IPS-20b (cell line): Measurements from ENCODE around the gene HPCA.
"Not testable (repeated sequence)": the region's sequence is repeated elsewhere in the genome, so short reads cannot be mapped to it uniquely, and the experiment has no call there.

ENCODE experiments used
- H3K27ac ChIP-seq: one replicate; pipeline ENCODE4 v1.5.1; 2013; ENCODE audit warnings: low read length
- H3K27me3 ChIP-seq: 2 replicates; pipeline ENCODE4 v1.6.1; 2013; ENCODE audit warnings: mild to moderate bottlenecking, low read length, inconsistent platforms; ENCODE audit not compliant: insufficient read depth
- H3K36me3 ChIP-seq: 2 replicates; pipeline ENCODE4 v1.6.1; 2013; ENCODE audit warnings: low read depth, mild to moderate bottlenecking, inconsistent platforms, low read length, moderate library complexity; ENCODE audit not compliant: insufficient read depth
- H3K4me1 ChIP-seq: 2 replicates; pipeline ENCODE4 v1.6.1; 2013; ENCODE audit warnings: mild to moderate bottlenecking, control low read depth, inconsistent platforms, low read length, moderate library complexity; ENCODE audit not compliant: insufficient read depth
- H3K4me3 ChIP-seq: 2 replicates; pipeline ENCODE4 v1.5.1; 2013; ENCODE audit warnings: mild to moderate bottlenecking, low read length, inconsistent platforms
- H3K9ac ChIP-seq: 2 replicates; pipeline ENCODE4 v1.6.1; 2013; ENCODE audit warnings: low read depth, mild to moderate bottlenecking, inconsistent platforms, low read length, moderate library complexity
- H3K9me3 ChIP-seq: 2 replicates; pipeline ENCODE4 v1.6.1; 2013; ENCODE audit warnings: mild to moderate bottlenecking, low read depth, low read length, inconsistent platforms; ENCODE audit not compliant: insufficient read depth

Gene HPCA

DNA sequence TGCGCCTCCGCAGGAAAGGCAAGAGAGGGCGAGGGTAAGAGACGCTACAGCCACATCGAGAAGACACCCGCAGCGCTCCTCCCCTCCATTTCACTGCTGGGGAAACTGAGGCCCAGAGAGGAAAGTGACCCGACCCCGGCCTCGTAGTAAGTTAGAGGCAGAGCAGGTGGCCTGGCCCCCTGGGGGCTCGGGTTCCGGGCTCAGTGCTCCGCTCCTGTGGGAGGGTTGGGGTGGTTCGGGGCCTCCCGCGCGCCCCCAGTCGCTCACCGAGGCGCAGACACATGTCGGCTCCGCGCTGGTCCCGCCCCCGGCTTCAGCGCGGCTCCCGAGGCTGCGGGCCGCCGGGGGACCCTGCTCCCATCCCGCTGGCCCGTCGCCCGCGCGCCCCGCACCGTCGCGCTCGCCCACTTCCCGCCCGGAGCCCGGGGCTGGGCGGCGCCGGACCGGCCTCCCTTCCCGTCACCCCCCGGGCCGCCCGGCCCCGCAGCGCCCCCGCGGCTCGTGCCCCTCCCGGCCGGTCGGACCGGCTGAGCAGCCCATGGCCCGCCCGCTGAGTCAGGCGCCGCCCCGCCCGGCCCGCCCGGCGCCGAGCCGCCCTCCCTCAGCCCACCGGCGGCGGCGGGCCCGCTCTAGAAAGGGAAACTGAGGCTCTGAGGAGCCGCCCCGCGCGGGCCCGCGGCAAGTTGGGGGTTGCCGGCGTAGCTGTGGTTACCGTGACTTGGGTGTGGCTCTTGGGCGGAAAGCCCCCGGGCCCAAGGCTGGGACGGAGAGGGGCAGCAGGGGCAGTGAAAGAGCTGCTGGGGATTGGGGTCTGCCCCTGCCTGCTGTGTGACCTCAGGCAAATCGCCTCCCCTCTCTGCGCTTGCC is 14.9 kb downstream of the HPCA start, which contains the start of gene TMEM54:
TSS of gene TMEM54 (minus strand) at position 434 of the 867 bp plus-strand sequence. CDS start at position 283, 151 bp downstream.
- H3K4me1 ChIP-seq, result peaks cover 4% of the 10 kb centered on the region; the same call in 1 of the 2 replicates
- peak within 1 kb of the TSS; percentile 61 for H3K4me3 ChIP-seq
- H3K9me3 ChIP-seq, result no peaks in the 10 kb centered on the region
- no peak within 1 kb of the TSS for H3K27ac ChIP-seq
- no peak within 1 kb of the TSS for H3K9ac ChIP-seq
- peaks cover 73% of the 10 kb centered on the region for H3K27me3 ChIP-seq
- no peaks in the 10 kb centered on the region for H3K36me3 ChIP-seq

DNA sequence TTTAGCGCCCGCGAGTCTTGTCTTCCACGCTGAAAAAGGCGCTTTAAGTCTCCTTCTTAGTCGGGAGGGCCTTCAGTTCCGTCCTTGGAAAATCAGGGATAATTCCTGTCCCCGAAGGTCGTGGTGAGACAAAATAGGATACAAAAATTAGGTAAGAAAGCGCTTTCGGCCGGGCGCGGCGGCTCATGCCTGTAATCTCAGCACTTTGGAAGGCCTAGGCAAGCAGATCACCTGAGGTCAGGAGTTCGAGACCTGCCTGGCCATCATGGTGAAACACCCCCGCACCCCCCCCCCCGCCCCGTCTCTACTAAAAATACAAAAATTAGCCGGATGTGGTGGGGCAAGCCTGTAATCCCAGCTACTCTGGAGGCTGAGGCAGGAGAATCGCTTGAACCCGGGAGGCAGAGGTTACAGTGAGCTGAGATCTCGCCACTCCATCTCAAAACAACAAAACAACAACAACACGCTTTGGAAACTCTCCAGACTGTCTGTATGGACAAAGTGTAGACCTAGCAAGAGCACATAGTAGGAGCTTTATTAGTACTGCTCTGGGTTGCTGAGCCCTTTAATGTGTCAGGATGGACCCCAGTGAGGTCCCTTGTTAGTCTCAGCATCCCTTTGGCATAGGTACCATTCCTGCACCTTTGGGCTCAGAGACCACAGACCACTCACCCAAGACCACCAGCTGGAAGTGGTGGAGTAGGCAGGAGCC is 15.7 kb downstream of the HPCA start:
- peaks cover 70% of the 10 kb centered on the region for H3K27me3 ChIP-seq
- H3K9ac ChIP-seq, result no peak overlapping the region

DNA sequence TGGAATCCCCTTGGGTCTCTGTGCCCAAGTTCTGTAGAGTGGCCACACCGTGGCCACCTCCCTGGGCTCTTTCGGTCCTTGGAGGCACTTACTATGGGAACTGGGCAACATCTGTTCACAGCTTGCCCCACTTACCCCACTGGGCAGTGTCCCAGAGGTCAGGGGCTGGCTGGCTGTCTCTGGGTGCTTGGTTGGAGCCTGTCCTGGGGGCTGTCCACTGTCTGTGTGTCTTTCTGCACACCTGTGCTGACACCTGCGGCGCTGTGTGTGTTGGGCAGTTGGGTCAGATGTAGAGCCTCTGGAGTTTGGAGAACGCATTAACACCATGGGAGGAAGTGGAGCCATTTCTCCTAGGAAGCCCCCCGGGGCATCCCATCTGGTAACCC is 16.2 kb downstream of the HPCA start:
- Histone ChIP-seq H3K4me1 (peaks cover 4% of the 10 kb centered on the region; the same call in 1 of the 2 replicates), H3K4me3 (no peak overlapping the region), H3K36me3 (no peaks in the 10 kb centered on the region), H3K9me3 (no peaks in the 10 kb centered on the region), H3K27me3 (peaks cover 66% of the 10 kb centered on the region), H3K9ac (no peak overlapping the region), H3K27ac (no peak overlapping the region)

More for the DNA sequence above, 15.7 kb downstream of the HPCA start:
- Histone ChIP-seq H3K4me3 (peak overlapping the region; percentile 59), H3K27ac (no peak overlapping the region), H3K9me3 (no peaks in the 10 kb centered on the region), H3K4me1 (peaks cover 4% of the 10 kb centered on the region; the same call in 1 of the 2 replicates), H3K36me3 (no peaks in the 10 kb centered on the region)

DNA sequence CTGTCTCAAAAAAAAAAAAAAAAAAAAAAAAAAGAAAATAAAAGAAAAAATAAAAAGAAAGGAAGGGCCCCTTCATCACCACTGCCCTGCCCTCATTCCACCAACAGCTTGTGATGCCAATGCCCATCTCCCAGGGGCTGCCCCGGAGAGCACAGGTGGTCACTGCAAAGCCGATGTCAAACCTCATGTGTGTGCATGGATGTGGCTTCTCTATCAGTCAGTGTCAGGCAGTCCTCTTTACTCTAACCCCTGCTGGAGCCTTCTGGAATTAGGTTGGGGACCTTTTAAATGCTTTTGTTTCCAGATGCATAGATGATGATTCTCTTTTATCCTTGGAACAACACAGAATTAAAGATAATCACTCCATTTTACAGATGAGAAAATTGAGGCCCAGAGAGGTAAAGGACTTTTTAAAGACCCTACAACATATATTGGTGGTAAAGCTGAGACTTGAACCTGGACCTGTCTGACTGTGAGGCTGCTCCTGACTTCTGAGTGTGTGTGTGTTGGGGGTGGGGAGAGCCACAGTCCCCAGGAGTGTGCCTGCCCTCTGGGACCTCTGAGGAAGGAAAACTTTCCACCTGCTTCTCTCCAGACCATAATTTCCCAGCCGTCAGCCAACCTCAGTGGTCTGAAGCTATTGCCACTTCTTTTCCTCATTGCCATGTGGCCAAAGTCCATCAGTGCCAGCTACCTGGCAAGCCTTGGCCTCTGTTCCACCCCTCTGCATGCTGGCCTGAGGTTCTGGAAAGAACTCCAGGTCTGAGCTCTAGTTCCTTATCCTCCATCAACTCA is 17.9 kb downstream of the HPCA start:
- Histone ChIP-seq H3K9me3 (no peaks in the 10 kb centered on the region), H3K4me1 (peaks cover 4% of the 10 kb centered on the region), H3K9ac (no peak overlapping the region), H3K4me3 (no peak overlapping the region), H3K27ac (no peak overlapping the region), H3K36me3 (no peaks in the 10 kb centered on the region), H3K27me3 (peaks cover 54% of the 10 kb centered on the region)

DNA sequence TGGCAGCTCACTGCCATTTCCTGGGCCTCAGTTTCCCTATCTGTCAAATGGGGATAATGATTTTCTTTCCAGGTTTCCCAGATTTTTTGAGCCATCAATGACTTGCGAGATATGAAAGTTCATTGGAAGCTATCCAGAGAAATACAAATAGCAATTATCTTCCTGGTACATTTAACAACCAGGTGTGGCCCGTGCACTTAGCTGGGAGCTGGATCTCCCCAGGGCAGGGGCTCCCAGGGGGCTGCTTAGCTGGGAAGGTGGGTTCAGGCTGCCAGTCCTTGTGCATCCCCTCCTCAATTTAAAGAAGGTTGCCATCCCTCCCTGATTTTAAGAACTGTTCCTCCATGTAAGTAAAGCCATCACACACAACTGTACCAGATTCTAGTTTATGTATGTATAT is 18.5 kb downstream of the HPCA start:
- H3K4me3 ChIP-seq, result no peak overlapping the region
- H3K4me1 ChIP-seq, result peaks cover 4% of the 10 kb centered on the region
- no peak overlapping the region for H3K9ac ChIP-seq
- no peaks in the 10 kb centered on the region for H3K9me3 ChIP-seq
- peaks cover 48% of the 10 kb centered on the region for H3K27me3 ChIP-seq
- no peaks in the 10 kb centered on the region for H3K36me3 ChIP-seq
- H3K27ac ChIP-seq, result no peak overlapping the region

DNA sequence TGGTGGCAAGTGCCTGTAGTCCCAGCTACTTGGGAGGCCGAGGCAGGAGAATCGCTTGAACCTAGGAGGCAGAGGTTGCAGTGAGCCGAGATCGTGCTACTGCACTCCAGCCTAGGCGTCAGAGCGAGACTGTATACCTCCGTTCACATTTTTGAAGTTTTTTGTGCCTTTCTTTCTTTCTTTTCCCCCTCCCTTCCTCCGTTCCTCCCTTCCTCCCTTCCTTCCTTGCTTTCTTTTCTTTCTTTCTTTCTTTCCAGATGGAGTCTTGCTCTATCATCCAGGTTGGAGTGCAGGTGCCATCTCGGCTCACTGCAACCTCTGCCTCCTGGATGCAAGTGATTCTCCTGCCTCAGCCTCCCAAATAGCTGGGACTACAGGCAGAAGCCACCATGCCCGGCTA is 19.3 kb downstream of the HPCA start:
- H3K36me3 ChIP-seq, H3K4me3 ChIP-seq, H3K27ac ChIP-seq, H3K9me3 ChIP-seq, H3K4me1 ChIP-seq, H3K9ac ChIP-seq: not testable (repeated sequence)
- peaks cover 40% of the 10 kb centered on the region for H3K27me3 ChIP-seq

DNA sequence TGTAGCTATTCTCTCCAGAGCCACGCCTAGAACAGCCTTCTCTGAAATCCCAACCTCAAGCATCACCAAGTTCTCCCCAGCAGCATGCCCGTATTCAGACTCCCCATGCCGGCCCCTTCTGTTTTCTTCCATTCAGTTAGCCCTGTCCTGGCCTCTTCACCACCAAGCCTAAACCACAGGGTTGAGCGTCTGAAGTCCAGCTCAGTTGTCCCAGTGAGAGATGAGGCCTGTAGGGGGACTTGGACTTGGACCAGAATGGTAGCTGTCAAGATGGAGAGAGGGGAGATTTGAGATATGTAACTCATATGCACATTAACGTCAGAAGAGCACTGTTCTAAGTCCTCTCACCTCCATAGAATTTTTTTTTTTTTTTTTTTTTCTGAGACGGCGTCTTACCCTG is 20.4 kb downstream of the HPCA start:
- Histone ChIP-seq H3K27me3 (peaks cover 32% of the 10 kb centered on the region), H3K4me1 (no peaks in the 10 kb centered on the region; the same call in 1 of the 2 replicates)

DNA sequence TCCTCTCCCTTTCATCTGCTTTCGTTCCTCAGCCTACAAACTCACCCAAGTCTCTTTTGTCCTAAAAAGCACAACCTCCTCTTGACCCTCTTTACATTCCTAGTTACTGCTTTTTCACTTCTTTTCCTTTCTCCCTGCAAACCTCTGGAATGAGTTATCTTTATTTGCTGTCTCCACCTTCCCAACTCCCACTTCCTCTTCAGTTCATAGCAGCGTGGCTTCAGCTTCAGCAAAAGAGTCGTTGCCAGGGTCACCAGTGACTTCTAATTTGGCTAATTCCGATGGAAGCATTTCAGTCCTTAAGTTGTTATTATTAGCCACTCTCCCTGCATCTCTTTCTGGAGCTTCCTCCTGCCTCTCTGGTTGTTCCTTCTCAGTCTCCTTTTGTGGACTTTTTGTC is 21.1 kb downstream of the HPCA start:
- no peaks in the 10 kb centered on the region for H3K9me3 ChIP-seq
- no peak overlapping the region for H3K9ac ChIP-seq
- H3K27ac ChIP-seq, result no peak overlapping the region
- H3K4me1 ChIP-seq, result no peaks in the 10 kb centered on the region; the same call in 1 of the 2 replicates
- no peaks in the 10 kb centered on the region for H3K36me3 ChIP-seq
- H3K27me3 ChIP-seq, result peaks cover 24% of the 10 kb centered on the region
- H3K4me3 ChIP-seq, result no peak overlapping the region

More for the DNA sequence above, 20.4 kb downstream of the HPCA start:
- no peaks in the 10 kb centered on the region for H3K36me3 ChIP-seq
- no peak overlapping the region for H3K27ac ChIP-seq
- H3K4me3 ChIP-seq, result no peak overlapping the region
- no peaks in the 10 kb centered on the region for H3K9me3 ChIP-seq
- no peak overlapping the region for H3K9ac ChIP-seq

DNA sequence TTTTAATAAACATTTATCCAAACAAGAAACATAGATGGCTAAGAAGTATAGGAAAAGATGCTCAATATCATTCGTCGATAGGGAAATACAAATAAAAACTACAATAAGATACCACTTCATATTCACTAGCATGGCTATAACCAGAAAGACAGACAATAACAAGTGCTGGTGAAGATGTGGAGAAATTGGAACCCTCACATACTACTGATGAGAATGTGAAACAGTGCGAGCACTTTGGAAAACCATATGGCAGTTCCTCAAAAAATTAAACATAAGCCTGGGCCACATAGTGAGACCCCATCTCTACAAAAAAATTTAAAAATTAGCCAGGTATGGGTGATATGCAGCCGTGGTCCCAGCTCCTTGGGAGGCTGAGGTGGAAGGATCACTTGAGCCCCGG is 24.0 kb downstream of the HPCA start:
- H3K27ac ChIP-seq, result no peak overlapping the region
- no peaks in the 10 kb centered on the region; the same call in 1 of the 2 replicates for H3K4me1 ChIP-seq
- peaks cover 4% of the 10 kb centered on the region for H3K27me3 ChIP-seq
- H3K9me3 ChIP-seq, result no peaks in the 10 kb centered on the region
- no peak overlapping the region for H3K9ac ChIP-seq
- no peaks in the 10 kb centered on the region for H3K36me3 ChIP-seq
- H3K4me3 ChIP-seq, result no peak overlapping the region

DNA sequence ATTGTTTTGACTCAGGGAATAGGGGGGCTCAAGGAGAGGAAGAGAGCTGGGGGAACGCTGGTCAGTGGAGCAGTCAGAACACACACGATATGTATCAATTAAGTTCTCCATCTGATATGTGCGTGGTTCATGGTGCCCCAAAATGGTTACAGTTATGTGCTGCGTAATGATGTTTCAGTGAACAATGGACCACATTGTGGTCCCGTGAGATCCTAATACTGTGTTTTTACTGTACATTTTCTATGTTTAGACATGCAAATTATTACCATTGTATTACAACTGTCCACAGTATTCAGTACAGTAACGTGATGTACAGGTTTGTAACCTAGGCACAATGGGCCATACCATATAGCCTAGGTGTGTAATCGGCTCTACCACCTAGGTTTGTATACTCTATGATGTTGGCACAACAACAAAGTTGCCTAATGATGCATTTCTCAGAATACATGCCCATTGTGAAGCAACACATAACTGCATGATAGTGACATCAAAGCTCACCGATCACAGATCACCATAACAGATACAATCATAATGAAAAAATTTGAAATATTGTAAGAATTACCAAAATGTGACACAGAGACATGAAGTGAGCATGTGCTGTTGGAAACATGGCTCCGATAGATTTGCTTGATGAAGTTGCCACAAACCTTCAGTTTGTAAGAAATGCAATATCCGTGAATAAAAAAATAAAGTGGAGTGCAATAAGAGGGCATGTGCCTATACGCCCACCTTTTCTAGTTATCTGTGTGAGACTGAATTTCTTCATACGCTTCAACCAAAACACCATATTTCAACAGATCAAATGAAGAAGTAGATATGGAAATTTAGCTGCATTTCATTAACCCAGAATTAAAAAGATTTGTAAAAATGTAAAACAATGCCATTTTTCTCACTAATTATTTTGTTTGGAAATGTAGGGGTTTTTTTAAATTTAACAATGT is 29.7 kb downstream of the HPCA start:
- Histone ChIP-seq H3K4me1 (no peaks in the 10 kb centered on the region), H3K9ac (no peak overlapping the region), H3K4me3 (no peak overlapping the region), H3K27ac (no peak overlapping the region), H3K27me3 (no peaks in the 10 kb centered on the region; the same call in none of the 2 replicates), H3K36me3 (no peaks in the 10 kb centered on the region), H3K9me3 (no peaks in the 10 kb centered on the region)
